Vagina (tissue), 2 donors: ENCODE data around the gene LIN7C. TPM values are rescaled to one million over a fixed set of nuclear protein-coding genes. Genes with fewer than 3 reads are reported as not detected.

Experiments
- DNase-seq, 2 donors: peaks; one replicate each; pipeline ENCODE4 v3.0.0-alpha.2; 2017; ENCODE audit errors: extremely low spot score in 2 of 2
- H3K27ac ChIP-seq: fragments of 200-600 bp; sonication (generic); one replicate; pipeline ENCODE4 v1.5.1; 2019
- H3K27me3 ChIP-seq: fragments of 200-600 bp; sonication (generic); one replicate; pipeline ENCODE4 v1.5.1; 2019
- H3K36me3 ChIP-seq, 2 donors: fragments of 200-600 bp; sonication (generic); one replicate each; pipeline ENCODE4 v1.5.1; 2017 to 2019
- H3K4me1 ChIP-seq: fragments of 200-600 bp; sonication (generic); one replicate; pipeline ENCODE4 v1.5.1; 2019
- H3K4me3 ChIP-seq, 2 donors: fragments of 200-600 bp; sonication (generic); 1 replicate in 1 of 2; 2 replicates in 1 of 2; pipeline ENCODE4 v1.5.1; 2016 to 2019
- H3K9me3 ChIP-seq: fragments of 200-600 bp; sonication (generic); one replicate; pipeline ENCODE4 v1.5.1; 2019
- POLR2A ChIP-seq, 2 donors: fragments of 450-650 bp; IDR thresholded peaks; one replicate each; pipeline ENCODE4 v1.6.1; 2017; ENCODE audit warnings: antibody characterized with exemption in 2 of 2, mild to moderate bottlenecking in 2 of 2, moderate library complexity in 2 of 2
- POLR2AphosphoS5 ChIP-seq, 2 donors: sonication (generic); formaldehyde crosslinking; IDR thresholded peaks; one replicate each; pipeline ENCODE4 v1.9.0; 2017; ENCODE audit warnings: antibody characterized with exemption in 2 of 2, mild to moderate bottlenecking in 2 of 2, low read depth in 1 of 2; ENCODE audit not compliant: insufficient read depth in 1 of 2
- intact Hi-C: fragments of 100-400 bp; cut with DNase I; formaldehyde crosslinking; loops from one replicate; pipeline ENCODE4 v1.15.1; 2023
- total RNA-seq: library from RNA; depleted of rRNA; stranded (reverse); fragments of >200 nt; gene quantifications from one replicate; pipeline ENCODE4 v1.2.3, GENCODE V29; 2016
- TF ChIP-seq, protein P1 (sequence below), 3 experiments: fragments of 450-650 bp in 2 of 3; fragments of 200-600 bp in 1 of 3; sonication (generic) in 1 of 3; IDR thresholded peaks; one replicate each; pipeline ENCODE4 v1.5.1; 2017 to 2019; ENCODE audit warnings: antibody characterized with exemption in 3 of 3, mild to moderate bottlenecking in 2 of 3, moderate library complexity in 2 of 3

Gene LIN7C
- total RNA-seq, 1 donor from 2014 or later = 30.9 TPM

DNA sequence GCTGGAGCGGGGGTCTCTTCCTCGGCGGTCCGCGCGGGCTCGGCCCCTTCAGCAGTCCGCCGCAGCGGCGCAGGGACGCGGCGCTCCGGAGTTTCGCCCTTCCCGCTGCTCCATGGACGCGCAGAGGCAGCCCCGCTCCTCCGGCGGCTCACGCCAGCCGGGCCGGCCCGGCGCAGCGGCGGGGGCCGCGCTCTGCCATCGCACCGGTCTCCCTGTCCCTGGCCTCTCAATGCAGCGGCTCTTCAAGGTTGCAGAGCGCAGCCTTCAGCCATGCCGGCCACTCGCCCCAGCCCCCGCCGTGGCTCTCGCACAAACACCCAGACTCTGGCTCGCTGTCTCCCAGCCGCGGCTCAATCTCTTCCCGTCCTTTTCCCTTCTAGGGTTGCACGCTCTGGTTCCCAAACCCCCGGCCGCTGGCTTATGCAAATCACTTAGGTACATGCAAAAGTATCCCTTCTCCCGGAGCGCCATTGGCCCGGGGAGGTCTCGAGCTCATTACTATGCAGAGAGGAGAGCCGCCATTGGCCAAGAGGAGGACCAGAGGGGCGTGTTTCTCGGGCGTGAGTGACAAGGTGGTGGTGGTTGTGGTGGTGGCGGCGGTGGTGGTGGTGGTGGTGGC is 34.1 kb downstream of the LIN7C start, which contains the start of gene LGR4:
Gene LGR4, minus strand, starts transcription at position 393 of the 619 bp plus-strand sequence. CDS start 488 bp downstream, outside the sequence.
- Histone ChIP-seq H3K9me3 (no peaks in the 10 kb centered on the region), H3K4me1 (peaks cover 42% of the 10 kb centered on the region), H3K4me3 (peak within 1 kb of the TSS; percentile 81 to 88), H3K27ac (peak within 1 kb of the TSS; percentile 86), H3K36me3 (no peaks in the 10 kb centered on the region), H3K27me3 (no peaks in the 10 kb centered on the region)
- DNase-seq = peak; percentile 97 to 98
- intact Hi-C loops = no loop called here
- TF ChIP-seq POLR2A (IDR thresholded peaks at IDR 0.05) = peak in 1 of 2 donors; percentile 64
- TF ChIP-seq, protein P1, sequence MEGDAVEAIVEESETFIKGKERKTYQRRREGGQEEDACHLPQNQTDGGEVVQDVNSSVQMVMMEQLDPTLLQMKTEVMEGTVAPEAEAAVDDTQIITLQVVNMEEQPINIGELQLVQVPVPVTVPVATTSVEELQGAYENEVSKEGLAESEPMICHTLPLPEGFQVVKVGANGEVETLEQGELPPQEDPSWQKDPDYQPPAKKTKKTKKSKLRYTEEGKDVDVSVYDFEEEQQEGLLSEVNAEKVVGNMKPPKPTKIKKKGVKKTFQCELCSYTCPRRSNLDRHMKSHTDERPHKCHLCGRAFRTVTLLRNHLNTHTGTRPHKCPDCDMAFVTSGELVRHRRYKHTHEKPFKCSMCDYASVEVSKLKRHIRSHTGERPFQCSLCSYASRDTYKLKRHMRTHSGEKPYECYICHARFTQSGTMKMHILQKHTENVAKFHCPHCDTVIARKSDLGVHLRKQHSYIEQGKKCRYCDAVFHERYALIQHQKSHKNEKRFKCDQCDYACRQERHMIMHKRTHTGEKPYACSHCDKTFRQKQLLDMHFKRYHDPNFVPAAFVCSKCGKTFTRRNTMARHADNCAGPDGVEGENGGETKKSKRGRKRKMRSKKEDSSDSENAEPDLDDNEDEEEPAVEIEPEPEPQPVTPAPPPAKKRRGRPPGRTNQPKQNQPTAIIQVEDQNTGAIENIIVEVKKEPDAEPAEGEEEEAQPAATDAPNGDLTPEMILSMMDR (IDR thresholded peaks at IDR 0.05) = no peak
- TF ChIP-seq POLR2AphosphoS5 (IDR thresholded peaks at IDR 0.05; ENCODE audit: insufficient read depth in 1 of 2, low read depth in 1 of 2) = peak; percentile 76 to 81

DNA sequence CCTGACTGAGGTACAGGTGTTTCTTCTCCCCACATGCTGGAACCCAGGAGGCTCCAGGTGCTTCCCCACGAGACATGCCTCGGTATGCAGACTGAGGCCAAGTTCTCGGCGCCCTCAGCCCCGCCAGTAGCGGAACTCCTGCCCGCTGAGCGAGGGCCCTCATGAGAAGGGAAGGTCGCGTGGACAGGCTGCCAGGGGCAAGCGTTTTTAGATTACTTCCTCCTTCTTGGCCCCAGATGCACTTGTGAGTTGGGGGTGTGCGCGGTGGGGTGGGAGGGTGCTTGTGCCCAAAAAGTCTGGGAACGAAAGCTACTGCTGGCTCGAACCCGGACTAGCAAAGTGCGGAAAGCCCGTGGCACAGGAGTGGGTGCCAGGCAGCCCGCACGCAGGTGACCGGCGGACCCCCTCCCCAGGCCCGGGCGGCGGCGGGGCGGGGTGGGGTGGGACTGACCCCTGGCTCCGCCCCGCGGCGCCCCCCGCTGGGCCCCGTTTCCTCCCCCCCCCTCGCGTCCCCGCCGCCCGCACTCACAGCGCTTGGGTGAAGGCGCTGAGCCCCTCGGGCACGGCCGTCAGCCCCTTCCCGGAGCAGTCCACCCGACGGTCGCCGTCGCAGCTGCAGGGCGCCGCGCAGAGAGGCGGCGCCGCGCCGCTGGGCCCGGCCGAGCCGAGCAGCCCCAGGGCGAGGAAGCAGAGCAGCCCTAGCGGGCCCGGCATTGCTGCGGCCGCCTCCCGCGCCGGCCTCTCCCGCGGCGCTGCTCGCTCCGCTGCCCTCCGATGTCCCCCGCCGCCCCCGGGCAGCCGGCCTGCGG is 34.8 kb downstream of the LIN7C start:
- no peaks in the 10 kb centered on the region for H3K9me3 ChIP-seq
- no peak for DNase-seq
- H3K4me3 ChIP-seq = peak overlapping the region; percentile 81 to 88
- no peaks in the 10 kb centered on the region for H3K27me3 ChIP-seq
- H3K4me1 ChIP-seq = peaks cover 42% of the 10 kb centered on the region
- TF ChIP-seq POLR2AphosphoS5 (IDR thresholded peaks at IDR 0.05; ENCODE audit: insufficient read depth in 1 of 2, low read depth in 1 of 2) = peak in 1 of 2 donors; percentile 27
- TF ChIP-seq, protein P1 (IDR thresholded peaks at IDR 0.05) = no peak
- TF ChIP-seq POLR2A (IDR thresholded peaks at IDR 0.05) = no peak
- intact Hi-C loops = no loop called here
- no peaks in the 10 kb centered on the region for H3K36me3 ChIP-seq
- peak overlapping the region; percentile 86 for H3K27ac ChIP-seq

DNA sequence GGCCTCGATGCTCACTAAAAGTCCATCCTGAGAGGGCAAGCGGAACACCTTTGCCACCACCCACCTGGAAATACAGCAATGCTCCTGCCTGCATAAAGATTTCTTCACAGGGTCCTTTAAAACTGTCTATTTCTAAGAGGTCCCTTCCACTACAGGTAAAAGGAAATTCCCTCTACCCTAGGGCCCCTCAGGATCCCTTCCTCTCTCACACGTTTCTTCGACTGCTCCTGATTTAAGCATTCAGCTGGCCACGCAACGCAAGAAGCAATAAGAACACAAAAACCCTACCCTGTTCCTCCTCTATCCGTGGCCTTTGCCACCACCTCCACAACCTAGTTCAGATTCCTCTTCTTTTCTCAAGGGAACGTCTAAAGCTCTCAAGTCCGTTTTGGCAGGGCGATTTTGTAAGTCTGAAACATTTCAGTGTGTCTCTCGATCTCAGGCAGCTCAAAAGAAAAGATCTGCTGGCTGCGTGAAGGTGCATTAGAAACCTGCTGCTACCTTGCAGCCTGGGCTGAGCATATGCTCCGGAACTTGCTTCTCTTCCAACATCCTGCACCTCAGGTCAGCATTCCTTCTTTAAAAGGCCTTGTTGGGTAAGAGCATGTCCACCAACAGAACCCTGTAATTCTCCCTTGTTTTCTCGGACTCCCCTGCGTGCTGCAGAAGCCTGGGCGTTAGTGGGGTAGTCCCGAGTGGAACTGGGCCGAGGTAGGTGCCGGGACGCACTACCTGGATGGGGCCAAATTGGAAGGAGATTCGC is 35.6 kb downstream of the LIN7C start:
- no peak for DNase-seq
- no peaks in the 10 kb centered on the region for H3K36me3 ChIP-seq
- H3K4me1 ChIP-seq = peaks cover 46% of the 10 kb centered on the region
- peak overlapping the region; percentile 81 to 88 for H3K4me3 ChIP-seq
- TF ChIP-seq POLR2A (IDR thresholded peaks at IDR 0.05) (no peak), POLR2AphosphoS5 (IDR thresholded peaks at IDR 0.05; ENCODE audit: insufficient read depth in 1 of 2, low read depth in 1 of 2) (no peak)
- no peaks in the 10 kb centered on the region for H3K27me3 ChIP-seq
- intact Hi-C loops = no loop called here
- peak overlapping the region; percentile 86 for H3K27ac ChIP-seq
- H3K9me3 ChIP-seq = no peaks in the 10 kb centered on the region

DNA sequence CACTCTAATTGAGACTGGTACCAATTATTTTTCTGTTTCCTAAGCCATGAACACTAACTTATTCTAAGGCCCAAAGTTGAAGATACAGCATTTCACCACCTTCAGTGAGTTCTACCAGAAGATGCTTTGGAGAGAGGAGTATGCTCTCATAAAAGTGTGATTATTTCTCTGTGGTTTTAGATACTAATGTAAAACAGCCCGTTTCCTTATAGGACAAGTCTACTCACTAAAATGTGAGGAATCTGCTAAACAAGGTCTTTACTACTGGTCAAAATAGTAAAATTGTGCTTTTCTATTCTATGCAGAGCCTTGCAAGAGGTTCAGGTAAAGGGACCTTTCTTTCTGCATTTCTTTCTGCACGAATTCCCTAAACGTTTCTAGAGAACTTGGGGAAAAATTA is 36.4 kb downstream of the LIN7C start:
- H3K36me3 ChIP-seq = no peaks in the 10 kb centered on the region
- no peaks in the 10 kb centered on the region for H3K27me3 ChIP-seq
- H3K27ac ChIP-seq = no peak overlapping the region
- peaks cover 55% of the 10 kb centered on the region for H3K4me1 ChIP-seq
- H3K4me3 ChIP-seq = peak overlapping the region in 1 of 2 donors; percentile 81
- TF ChIP-seq POLR2AphosphoS5 (IDR thresholded peaks at IDR 0.05; ENCODE audit: insufficient read depth in 1 of 2, low read depth in 1 of 2) = no peak
- no peak for TF ChIP-seq POLR2A (IDR thresholded peaks at IDR 0.05)
- TF ChIP-seq, protein P1 (IDR thresholded peaks at IDR 0.05) = no peak
- intact Hi-C loops = no loop called here
- no peak for DNase-seq
- no peaks in the 10 kb centered on the region for H3K9me3 ChIP-seq

DNA sequence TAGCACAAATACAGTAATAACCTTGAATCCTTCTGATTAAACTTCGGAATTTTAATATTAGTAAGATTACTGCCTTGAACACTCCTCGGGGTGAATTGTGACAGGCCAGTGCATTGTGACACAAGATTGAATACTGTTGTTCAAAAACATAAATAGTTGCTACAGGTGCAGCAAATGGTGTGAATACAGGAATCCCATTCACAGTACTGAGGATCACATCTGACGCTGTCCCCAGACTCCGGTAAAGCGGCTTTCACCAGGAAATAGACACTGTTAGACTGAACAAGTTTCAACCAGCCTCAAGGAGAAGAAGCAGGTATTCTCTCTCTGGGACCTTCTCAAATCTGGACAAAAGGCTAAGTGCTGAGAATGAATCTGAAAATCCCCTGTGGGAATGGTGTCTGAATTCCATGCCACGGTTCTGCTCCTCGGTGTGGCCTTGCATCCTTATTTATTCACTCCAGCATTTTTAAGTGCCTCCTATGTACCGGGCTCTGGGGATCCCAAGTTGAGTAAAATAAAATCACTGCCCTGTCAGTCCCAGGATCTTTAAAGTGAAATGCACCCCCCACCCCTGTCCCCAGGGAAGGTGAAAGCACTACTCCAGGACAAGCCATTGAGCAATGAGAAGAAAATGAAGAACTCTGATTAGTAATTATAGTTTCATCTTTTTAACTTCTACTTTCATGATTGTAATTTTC is 37.4 kb downstream of the LIN7C start:
- intact Hi-C loops = no loop called here
- Histone ChIP-seq H3K4me3 (peak overlapping the region in 1 of 2 donors; percentile 81), H3K27me3 (no peaks in the 10 kb centered on the region), H3K9me3 (no peaks in the 10 kb centered on the region), H3K4me1 (peaks cover 61% of the 10 kb centered on the region), H3K27ac (no peak overlapping the region), H3K36me3 (no peaks in the 10 kb centered on the region)
- TF ChIP-seq, protein P1 (IDR thresholded peaks at IDR 0.05) = no peak
- TF ChIP-seq POLR2A (IDR thresholded peaks at IDR 0.05) (no peak), POLR2AphosphoS5 (IDR thresholded peaks at IDR 0.05; ENCODE audit: insufficient read depth in 1 of 2, low read depth in 1 of 2) (no peak)
- no peak for DNase-seq
